Transverse colon (tissue), 4 donors: ENCODE data around the gene CNMD. TPM values are rescaled to one million over a fixed set of nuclear protein-coding genes. Genes with fewer than 3 reads are reported as not detected.
"Not testable (repeated sequence)": the region's sequence is repeated elsewhere in the genome, so short reads cannot be mapped to it uniquely, and the experiment has no call there.

Experiments used
- DNase-seq: peaks from one replicate; pipeline ENCODE4 v3.0.0-alpha.2; 2019
- H3K27ac ChIP-seq, 4 donors: fragments of 200-600 bp; sonication (generic); 2 replicates each; pipeline ENCODE4 v1.5.1; 2016 to 2018; ENCODE audit warnings: inconsistent platforms in 4 of 4
- H3K27me3 ChIP-seq: fragments of 200-600 bp; sonication (generic); 2 replicates; pipeline ENCODE4 v1.5.1; 2017; ENCODE audit warnings: inconsistent platforms
- H3K36me3 ChIP-seq, 4 donors: fragments of 200-600 bp; sonication (generic); 2 replicates each; pipeline ENCODE4 v1.5.1; 2017 to 2019; ENCODE audit warnings: inconsistent platforms in 4 of 4
- H3K4me1 ChIP-seq, 4 donors: fragments of 200-600 bp; sonication (generic); 2 replicates each; pipeline ENCODE4 v1.5.1; 2017 to 2020; ENCODE audit warnings: inconsistent platforms in 4 of 4
- H3K4me3 ChIP-seq, 4 donors: fragments of 200-600 bp; sonication (generic); 1 replicate in 1 of 4; 2 replicates in 3 of 4; pipeline versions ENCODE4 v1.5.1 to v1.6.1; 2017 to 2019; ENCODE audit warnings: inconsistent platforms in 4 of 4
- H3K9me3 ChIP-seq, 2 donors: fragments of 200-600 bp; sonication (generic); 2 replicates each; pipeline ENCODE4 v1.5.1; 2017 to 2019; ENCODE audit warnings: inconsistent platforms in 2 of 2
- CTCF ChIP-seq, 5 experiments: fragments of 200-600 bp in 3 of 5; fragments of 450-650 bp in 2 of 5; sonication (generic) in 3 of 5; IDR thresholded peaks; 1 replicate in 2 of 5; 2 replicates in 3 of 5; pipeline ENCODE4 v1.5.1; 2016 to 2017; ENCODE audit warnings: antibody characterized with exemption in 5 of 5, inconsistent platforms in 3 of 5, mild to moderate bottlenecking in 2 of 5, moderate library complexity in 1 of 5
- EP300 ChIP-seq: sonication (generic); formaldehyde crosslinking; IDR thresholded peaks from one replicate; pipeline ENCODE4 v1.6.1; 2017; ENCODE audit warnings: antibody characterized with exemption, low read depth
- POLR2A ChIP-seq: fragments of 450-650 bp; IDR thresholded peaks from one replicate; pipeline ENCODE4 v1.6.1; 2016; ENCODE audit warnings: antibody characterized with exemption, mild to moderate bottlenecking, moderate library complexity
- POLR2AphosphoS5 ChIP-seq, 3 donors: sonication (generic); formaldehyde crosslinking; IDR thresholded peaks; one replicate each; pipeline ENCODE4 v1.6.1; 2016; ENCODE audit warnings: antibody characterized with exemption in 3 of 3
- WGBS, 2 donors: methylation state at CpG; one replicate each; pipeline ENCODE4 v1.1.5; 2018; ENCODE audit warnings: low coverage in 1 of 2; 5-methylcytosine and 5-hydroxymethylcytosine counted together
- in situ Hi-C, 4 donors: fragments of 200-750 bp; cut with MboI; loops; one replicate each; pipeline versions ENCODE4 v1.15.0 to v1.15.1; 2017; ENCODE audit warnings: low sequenced_read_pairs in 3 of 4, low pct_ligation_motif_present in 1 of 4, low pct_unique_long_range_greater_than_20kb in 1 of 4
- intact Hi-C: fragments of 100-400 bp; cut with DNase I; formaldehyde crosslinking; loops from one replicate; pipeline ENCODE4 v1.15.1; 2023; ENCODE audit warnings: low total_unique reads
- total RNA-seq, 4 donors: library from RNA; depleted of rRNA; stranded (reverse); fragments of >200 nt; gene quantifications; one replicate each; pipeline ENCODE4 v1.1.0, GENCODE V29; 2016

Gene CNMD
- total RNA-seq, 4 donors from 2014 or later: not detected

GRCh38 chr13:52734075-52734623, 5.5 kb downstream of the CNMD start:
- intact Hi-C loops: no loop called here
- Histone ChIP-seq H3K4me1 (peaks cover 0 to 5% (median 2%) of the 10 kb centered on the region in 4 donors), H3K27me3 (peaks cover 35% of the 10 kb centered on the region), H3K4me3 (no peak overlapping the region), H3K36me3 (no peaks in the 10 kb centered on the region), H3K27ac (no peak overlapping the region), H3K9me3 (no peaks in the 10 kb centered on the region)
- no peak for DNase-seq
- TF ChIP-seq EP300 (no peak), POLR2AphosphoS5 (IDR thresholded peaks at IDR 0.05) (no peak), POLR2A (no peak), CTCF (IDR thresholded peaks at IDR 0.05) (no peak)
- WGBS, 2 donors: 74 to 77% methylated on average over 2 to 4 of the region's 4 CpGs
- in situ Hi-C loops: no loop called here

- in situ Hi-C loops: no loop called here
- H3K27me3 ChIP-seq: no peaks in the 10 kb centered on the region
- DNase-seq: no peak
- H3K4me3 ChIP-seq: no peak overlapping the region
- H3K36me3 ChIP-seq: no peaks in the 10 kb centered on the region
- WGBS, 2 donors: 58 to 67% methylated on average over 2 of the region's 2 CpGs
- TF ChIP-seq POLR2AphosphoS5 (IDR thresholded peaks at IDR 0.05) (no peak), EP300 (no peak), POLR2A (no peak), CTCF (IDR thresholded peaks at IDR 0.05) (no peak)
- no peak overlapping the region for H3K27ac ChIP-seq
- intact Hi-C loops: no loop called here
- H3K4me1 ChIP-seq: no peaks in the 10 kb centered on the region
- no peaks in the 10 kb centered on the region for H3K9me3 ChIP-seq
Observed at GRCh38 chr13:52726258-52726657, 13.4 kb downstream of the CNMD start.

GRCh38 chr13:52725302-52725701, 14.3 kb downstream of the CNMD start:
- Histone ChIP-seq H3K36me3 (no peaks in the 10 kb centered on the region), H3K4me3 (no peak overlapping the region), H3K27ac (no peak overlapping the region), H3K27me3 (no peaks in the 10 kb centered on the region), H3K4me1 (no peaks in the 10 kb centered on the region), H3K9me3 (no peaks in the 10 kb centered on the region)
- in situ Hi-C loops (no loop called here), intact Hi-C loops (no loop called here)
- DNase-seq: no peak
- TF ChIP-seq CTCF (IDR thresholded peaks at IDR 0.05) (no peak), POLR2A (no peak), EP300 (no peak), POLR2AphosphoS5 (IDR thresholded peaks at IDR 0.05) (no peak)
- 60% methylated on average over 1 of the region's 1 CpG; no CpG with 5 or more reads in 1 of the 2 donors for WGBS, 2 donors

GRCh38 chr13:52723181-52723580, 16.4 kb downstream of the CNMD start:
- intact Hi-C loops: no loop called here
- DNase-seq: no peak
- Histone ChIP-seq H3K4me1 (no peaks in the 10 kb centered on the region), H3K27ac (no peak overlapping the region), H3K27me3 (no peaks in the 10 kb centered on the region), H3K4me3 (no peak overlapping the region), H3K36me3 (no peaks in the 10 kb centered on the region), H3K9me3 (no peaks in the 10 kb centered on the region)
- 87 to 92% methylated on average over 2 to 4 of the region's 4 CpGs for WGBS, 2 donors
- in situ Hi-C loops: no loop called here
- TF ChIP-seq POLR2A (no peak), CTCF (IDR thresholded peaks at IDR 0.05) (no peak), EP300 (no peak), POLR2AphosphoS5 (IDR thresholded peaks at IDR 0.05) (no peak)

GRCh38 chr13:52721356-52721755, 18.3 kb downstream of the CNMD start:
- H3K27ac ChIP-seq, in situ Hi-C loops, H3K27me3 ChIP-seq, intact Hi-C loops, H3K36me3 ChIP-seq, H3K4me3 ChIP-seq, H3K4me1 ChIP-seq, H3K9me3 ChIP-seq: not testable (repeated sequence)
- DNase-seq: peak; percentile 9
- 93% methylated on average over 2 of the region's 2 CpGs; no CpG with 5 or more reads in 1 of the 2 donors for WGBS, 2 donors

GRCh38 chr13:52720904-52721303, 18.7 kb downstream of the CNMD start:
- in situ Hi-C loops, intact Hi-C loops, DNase-seq, H3K4me3 ChIP-seq, H3K36me3 ChIP-seq, H3K9me3 ChIP-seq, H3K27me3 ChIP-seq, H3K27ac ChIP-seq, H3K4me1 ChIP-seq: not testable (repeated sequence)
- WGBS, 2 donors: 85% methylated on average over 7 of the region's 7 CpGs; no CpG with 5 or more reads in 1 of the 2 donors
